SU-DHL-6 (cell line): Measurements from ENCODE around the gene CAGE1.

Source experiments
- H2AFZ ChIP-seq: fragments of 200-600 bp; sonication (generic); 2 replicates; pipeline ENCODE4 v1.6.1; 2014; ENCODE audit warnings: low read depth, mild to moderate bottlenecking, moderate library complexity, mixed read lengths, antibody characterized with exemption, low read length; ENCODE audit not compliant: severe bottlenecking
- H3F3A ChIP-seq: fragments of 200-600 bp; shearing (Covaris generic); 2 replicates; pipeline ENCODE4 v1.6.0; 2016; ENCODE audit warnings: antibody characterized with exemption, mild to moderate bottlenecking; ENCODE audit not compliant: insufficient read depth
- H3K27ac ChIP-seq: fragments of 200-600 bp; sonication (generic); 2 replicates; pipeline ENCODE4 v1.5.1; 2016; ENCODE audit warnings: low read depth, mild to moderate bottlenecking, low read length, moderate library complexity, mixed read lengths
- H3K27me3 ChIP-seq: fragments of 200-600 bp; sonication (generic), shearing (Covaris generic); 2 replicates; pipeline ENCODE4 v1.6.0; 2014; ENCODE audit warnings: mild to moderate bottlenecking, low read length
- H3K36me3 ChIP-seq: fragments of 200-600 bp; sonication (generic); 2 replicates; pipeline ENCODE4 v1.6.1; 2014; ENCODE audit warnings: mild to moderate bottlenecking, low read length, mixed read lengths
- H3K4me2 ChIP-seq: fragments of 300-600, 200-600 bp; shearing (Covaris generic), sonication (generic); 2 replicates; pipeline ENCODE4 v1.6.0; 2014; ENCODE audit warnings: low read length, low read depth, mild to moderate bottlenecking; ENCODE audit not compliant: poor library complexity, severe bottlenecking
- H3K4me3 ChIP-seq: fragments of 200-600 bp; sonication (generic); 2 replicates; pipeline ENCODE4 v1.5.1; 2014; ENCODE audit warnings: antibody characterized with exemption, low read length, mild to moderate bottlenecking, mixed read lengths; ENCODE audit not compliant: insufficient read depth, poor library complexity, severe bottlenecking
- H3K79me2 ChIP-seq: fragments of 200-600 bp; sonication (generic); 2 replicates; pipeline ENCODE4 v1.6.1; 2014; ENCODE audit warnings: mild to moderate bottlenecking, low read length, moderate library complexity; ENCODE audit not compliant: insufficient read depth
- H3K9ac ChIP-seq: fragments of 200-600 bp; sonication (generic); 2 replicates; pipeline ENCODE4 v1.7.0; 2014; ENCODE audit warnings: mild to moderate bottlenecking, low read length
- H3K9me2 ChIP-seq: fragments of 200-600 bp; sonication (generic); replicated peaks from 2 replicates; pipeline ENCODE4 v1.6.1; 2014; ENCODE audit warnings: low read length; ENCODE audit not compliant: insufficient read depth
- H3K9me3 ChIP-seq: fragments of 200-600 bp; sonication (generic); 2 replicates; pipeline ENCODE4 v1.6.1; 2014; ENCODE audit warnings: low read length, mixed read lengths; ENCODE audit not compliant: insufficient read depth
- H4K20me1 ChIP-seq: fragments of 200-600 bp; sonication (generic); 2 replicates; pipeline ENCODE4 v1.6.1; 2014; ENCODE audit warnings: low read depth, mild to moderate bottlenecking, antibody characterized with exemption, low read length, moderate library complexity, mixed read lengths
- CTCF ChIP-seq: fragments of 200-600 bp; sonication (generic); IDR thresholded peaks from one replicate; pipeline ENCODE4 v1.5.1; 2017; ENCODE audit warnings: antibody characterized with exemption, mild to moderate bottlenecking, low read length, moderate library complexity; ENCODE audit not compliant: insufficient read depth, poor library complexity, severe bottlenecking
- EZH2phosphoT487 ChIP-seq: fragments of 200-600 bp; sonication (generic), shearing (Covaris generic); conservative IDR thresholded peaks from 2 replicates; pipeline ENCODE4 v1.6.1; 2018; ENCODE audit warnings: mild to moderate bottlenecking, antibody characterized with exemption, low read length, moderate library complexity, mixed read lengths

The CAGE1 gene

DNA sequence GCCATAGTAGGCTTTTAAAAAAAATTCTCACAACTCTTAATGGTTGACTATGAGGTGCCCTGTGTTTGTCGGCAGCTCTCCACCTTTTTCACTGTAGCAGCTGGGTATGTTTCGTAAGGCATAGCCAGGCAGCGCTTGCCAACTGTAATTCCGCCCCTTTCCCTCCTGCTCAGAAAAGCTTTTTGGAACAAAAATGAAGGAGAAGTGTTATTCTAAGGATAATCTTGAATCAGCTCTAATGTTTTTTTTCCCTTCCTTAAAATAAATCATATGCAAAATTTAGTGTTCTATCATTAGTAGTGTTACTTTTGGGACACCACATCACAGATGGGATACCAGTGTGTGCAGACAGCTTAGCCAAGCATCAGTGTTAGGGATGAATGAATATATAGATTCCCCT, 21.3 kb upstream of the CAGE1 start:
- no peak overlapping the region for H3K9ac ChIP-seq
- no peaks in the 10 kb centered on the region for H3K27me3 ChIP-seq
- H3K79me2 ChIP-seq: no peaks in the 10 kb centered on the region
- no peak overlapping the region for H3K4me2 ChIP-seq
- no peaks in the 10 kb centered on the region for H3F3A ChIP-seq
- H4K20me1 ChIP-seq: no peaks in the 10 kb centered on the region
- H3K9me2 ChIP-seq: no peaks in the 10 kb centered on the region
- no peak overlapping the region for H3K27ac ChIP-seq
- no peak overlapping the region for H3K4me3 ChIP-seq
- TF ChIP-seq EZH2phosphoT487: no peak
- H2AFZ ChIP-seq: no peak overlapping the region
- peaks cover 59% of the 10 kb centered on the region for H3K36me3 ChIP-seq
- H3K9me3 ChIP-seq: no peaks in the 10 kb centered on the region

DNA sequence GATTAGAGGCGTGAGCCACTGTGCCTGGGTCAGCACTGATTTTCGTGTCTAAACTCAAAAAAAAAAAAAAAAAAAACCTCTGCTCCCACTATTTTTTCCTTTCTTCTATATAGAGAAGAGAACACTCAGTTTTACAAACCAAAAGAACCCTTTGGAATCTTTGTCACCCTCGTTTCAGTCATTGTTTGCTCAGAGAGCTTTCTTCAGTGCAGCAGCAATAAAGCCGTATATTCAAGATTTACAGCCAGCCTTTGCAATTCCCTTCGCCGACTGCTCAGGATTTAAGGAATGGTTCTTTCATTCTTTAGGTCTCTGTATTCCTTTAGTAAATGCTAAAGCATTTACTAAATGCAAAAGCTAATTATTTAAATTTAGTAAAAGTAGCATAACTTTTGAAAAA, 20.2 kb upstream of the CAGE1 start:
- TF ChIP-seq EZH2phosphoT487 (no peak), CTCF (no peak)
- no peak overlapping the region for H3K4me3 ChIP-seq
- no peaks in the 10 kb centered on the region for H3F3A ChIP-seq
- no peaks in the 10 kb centered on the region for H3K27me3 ChIP-seq
- H3K79me2 ChIP-seq: no peaks in the 10 kb centered on the region
- H3K4me2 ChIP-seq: no peak overlapping the region
- H4K20me1 ChIP-seq: no peaks in the 10 kb centered on the region
- H3K9me3 ChIP-seq: no peaks in the 10 kb centered on the region
- H3K36me3 ChIP-seq: peaks cover 60% of the 10 kb centered on the region
- no peak overlapping the region for H3K9ac ChIP-seq
- no peaks in the 10 kb centered on the region for H3K9me2 ChIP-seq
- no peak overlapping the region for H3K27ac ChIP-seq
- no peak overlapping the region for H2AFZ ChIP-seq

- H3K79me2 ChIP-seq: no peaks in the 10 kb centered on the region
- H3K27me3 ChIP-seq: no peaks in the 10 kb centered on the region
- no peaks in the 10 kb centered on the region for H4K20me1 ChIP-seq
- no peak overlapping the region for H3K4me2 ChIP-seq
- H3K9me2 ChIP-seq: no peaks in the 10 kb centered on the region
- H3K36me3 ChIP-seq: peaks cover 66% of the 10 kb centered on the region
- H3K9me3 ChIP-seq: no peaks in the 10 kb centered on the region
- no peak overlapping the region for H3K27ac ChIP-seq
- no peaks in the 10 kb centered on the region for H3F3A ChIP-seq
- H3K4me3 ChIP-seq: no peak overlapping the region
- no peak for TF ChIP-seq CTCF
- no peak for TF ChIP-seq EZH2phosphoT487
- H3K9ac ChIP-seq: no peak overlapping the region
- H2AFZ ChIP-seq: no peak overlapping the region
Observed at GRCh38 chr6:7406743-7407142, 17.2 kb upstream of the CAGE1 start.

DNA sequence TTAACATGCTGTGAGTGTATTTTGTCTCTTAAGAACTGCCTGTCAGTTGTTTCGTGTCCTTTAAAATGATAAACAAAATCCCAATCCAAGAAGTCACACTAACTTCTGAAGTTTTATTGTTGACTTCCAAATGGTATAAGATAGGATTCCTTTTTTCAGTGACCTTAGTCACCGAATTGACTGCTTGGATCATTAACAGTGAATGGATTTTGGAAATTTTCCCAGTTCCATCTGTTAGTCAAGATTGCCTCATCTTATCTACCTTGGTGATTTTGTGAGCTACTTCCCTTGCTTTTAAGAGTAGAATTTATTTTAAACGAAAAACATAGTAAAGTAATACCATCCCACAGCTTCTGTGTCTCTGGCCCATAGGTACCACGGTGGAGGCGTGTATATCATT, 15.0 kb upstream of the CAGE1 start:
- no peak overlapping the region for H2AFZ ChIP-seq
- H3K27me3 ChIP-seq: no peaks in the 10 kb centered on the region
- TF ChIP-seq CTCF (no peak), EZH2phosphoT487 (no peak)

More for the DNA sequence above, 15.0 kb upstream of the CAGE1 start:
- no peaks in the 10 kb centered on the region for H3K9me3 ChIP-seq
- H3K36me3 ChIP-seq: peaks cover 58% of the 10 kb centered on the region
- H3K4me2 ChIP-seq: no peak overlapping the region
- H3K79me2 ChIP-seq: no peaks in the 10 kb centered on the region
- no peak overlapping the region for H3K4me3 ChIP-seq
- H3K9ac ChIP-seq: no peak overlapping the region
- H3K9me2 ChIP-seq: no peaks in the 10 kb centered on the region
- no peaks in the 10 kb centered on the region for H4K20me1 ChIP-seq
- no peaks in the 10 kb centered on the region for H3F3A ChIP-seq
- no peak overlapping the region for H3K27ac ChIP-seq
